Left cardiac atrium (tissue), 4 donors: ENCODE results near the gene CDC37. TPM values are rescaled to one million over a fixed set of nuclear protein-coding genes. Genes with fewer than 3 reads are reported as not detected.
"Not testable (repeated sequence)": the region's sequence is repeated elsewhere in the genome, so short reads cannot be mapped to it uniquely, and the experiment has no call there.

Experiments
- ATAC-seq, 2 donors: fragments of 200-7000 bp; cut with Tn5 transposase; one replicate each; pipeline ENCODE4 v1.9.1; 2020; ENCODE audit warnings: mild to moderate bottlenecking in 2 of 2, moderate library complexity in 2 of 2
- DNase-seq: peaks from one replicate; pipeline ENCODE4 v3.0.0-alpha.2; 2020
- intact Hi-C, 2 donors: fragments of 100-400 bp; cut with DNase I; formaldehyde crosslinking; loops; one replicate each; pipeline versions ENCODE4 v1.14.1 to v1.15.1; 2022 to 2023
- microRNA-seq, 2 donors: library from miRNA; unstranded; fragments of <30 nt; microRNA quantifications; one replicate each; pipeline ENCODE4 v1.2.0, GENCODE V29; 2020
- total RNA-seq, 2 donors: library from RNA; stranded (reverse); fragmentation: NEBNext Ultra II Directional; extraction: Animal tissue kit (Norgen Biotek cat#: 25700); gene quantifications; one replicate each; pipeline ENCODE4 v1.2.1, GENCODE V29; 2021
- donor health status: DM: no; HTN: yes; CAD: no.
- donor health status: DM: no; HTN: yes; CAD: no; lungs with severe emphysema.
- donor health status: DM: yes; HTN: yes; CAD: no.
- donor health status: Dilated cardiomyopathy.

The CDC37 gene
- total RNA-seq, 2 donors from 2014 or later: 130 to 156 TPM

GRCh38 chr19:10368101-10368803, 35.1 kb downstream of the CDC37 start:
- ATAC-seq: no peak
- intact Hi-C loops: no loop called here

GRCh38 chr19:10366950-10367512, 36.3 kb downstream of the CDC37 start:
- ATAC-seq, intact Hi-C loops, DNase-seq: not testable (repeated sequence)

More at GRCh38 chr19:10368101-10368803, 35.1 kb downstream of the CDC37 start:
- DNase-seq: no peak

- DNase-seq (no peak), ATAC-seq (no peak)
- intact Hi-C loops: no loop called here
Observed at GRCh38 chr19:10365518-10365917, 37.8 kb downstream of the CDC37 start.

GRCh38 chr19:10364644-10365043, 38.7 kb downstream of the CDC37 start:
- peak in 1 of 2 donors; percentile 16 for ATAC-seq
- DNase-seq: no peak
- intact Hi-C loops: no loop called here

GRCh38 chr19:10363789-10364281, 39.5 kb downstream of the CDC37 start:
- ATAC-seq (no peak), DNase-seq (no peak)
- intact Hi-C loops: no loop called here

GRCh38 chr19:10362259-10362658, 41.1 kb downstream of the CDC37 start:
- ATAC-seq: no peak
- intact Hi-C loops: no loop called here
- no peak for DNase-seq

- intact Hi-C loops: no loop called here
- DNase-seq (no peak), ATAC-seq (no peak)
Observed at GRCh38 chr19:10361569-10362011, 41.8 kb downstream of the CDC37 start.

GRCh38 chr19:10356431-10356830, 46.9 kb downstream of the CDC37 start:
- DNase-seq (no peak), ATAC-seq (no peak)
- intact Hi-C loops: no loop called here

- intact Hi-C loops: no loop called here
- DNase-seq (peak; percentile 81), ATAC-seq (peak; percentile 85 to 87)
Observed at GRCh38 chr19:10353793-10354391, 49.5 kb downstream of the CDC37 start.

GRCh38 chr19:10352764-10353671, 50.3 kb downstream of the CDC37 start:
- intact Hi-C loops: no loop called here

GRCh38 chr19:10346509-10346908, 56.8 kb downstream of the CDC37 start:
- intact Hi-C loops: no loop called here
- no peak for DNase-seq

More at GRCh38 chr19:10352764-10353671, 50.3 kb downstream of the CDC37 start:
- peak; percentile 84 to 89 for ATAC-seq
- peak; percentile 85 for DNase-seq

GRCh38 chr19:10344780-10345179, 58.6 kb downstream of the CDC37 start:
- ATAC-seq (no peak), DNase-seq (no peak)
- intact Hi-C loops: no loop called here

More at GRCh38 chr19:10346509-10346908, 56.8 kb downstream of the CDC37 start:
- ATAC-seq: peak; percentile 59 to 71

GRCh38 chr19:10343495-10343894, 59.8 kb downstream of the CDC37 start:
- intact Hi-C loops: no loop called here
- DNase-seq: no peak
- ATAC-seq: no peak

Small RNA genes lying within 50 kb of the gene (microRNA-seq; reads per million reads assigned to microRNA genes)
- 0.27 to 0.40 reads per million in 2 donors for gene MIR1181

Other genes with a start within 250 kb of the CDC37 start
- gene DNMT1, start 208.6 kb downstream of the CDC37 start, total RNA-seq: 10 to 100 TPM; 32.7 to 34.9 TPM
- gene S1PR2, start 172.2 kb downstream of the CDC37 start, total RNA-seq: 10 to 100 TPM in 1 of 2 donors, 1 to 10 TPM in 1; 7.9 to 13.6 TPM
- gene MRPL4, start 151.3 kb downstream of the CDC37 start, total RNA-seq: 10 to 100 TPM; 60.2 to 68.5 TPM
- gene ICAM1, start 132.4 kb downstream of the CDC37 start, total RNA-seq: 10 to 100 TPM; 12.0 to 28.5 TPM
- under 1 TPM; 0.42 to 0.85 TPM for gene ICAM4, start 116.6 kb downstream of the CDC37 start, total RNA-seq
- under 1 TPM; 0.71 to 0.86 TPM for gene ICAM5, start 113.6 kb downstream of the CDC37 start, total RNA-seq
- gene ZGLP1, start 93.7 kb downstream of the CDC37 start, total RNA-seq: 1 to 10 TPM; 1.5 to 1.8 TPM
- 10 to 100 TPM; 14.1 to 18.2 TPM for gene FDX2, start 87.5 kb downstream of the CDC37 start, total RNA-seq
- 10 to 100 TPM; 14.0 to 19.3 TPM for gene RAVER1, start 70.0 kb downstream of the CDC37 start, total RNA-seq
- 10 to 100 TPM; 23.4 to 25.3 TPM for gene ICAM3, start 63.9 kb downstream of the CDC37 start, total RNA-seq
- 10 to 100 TPM; 57.3 to 59.3 TPM for gene TYK2, start 23.0 kb downstream of the CDC37 start, total RNA-seq
- gene PDE4A, start 17.0 kb upstream of the CDC37 start, total RNA-seq: 10 to 100 TPM; 13.5 to 13.7 TPM
- 10 to 100 TPM; 53.5 to 55.1 TPM for gene KEAP1, start 99.8 kb upstream of the CDC37 start, total RNA-seq
- gene S1PR5, start 113.9 kb upstream of the CDC37 start, total RNA-seq: under 1 TPM; 0.21 to 0.29 TPM
- gene ATG4D, start 140.4 kb upstream of the CDC37 start, total RNA-seq: 10 to 100 TPM; 41.6 to 50.2 TPM
- 10 to 100 TPM; 11.0 to 15.0 TPM for gene KRI1, start 162.5 kb upstream of the CDC37 start, total RNA-seq
- 1 to 10 TPM; 6.6 TPM for gene CDKN2D, start 165.4 kb upstream of the CDC37 start, total RNA-seq
- under 1 TPM in 1 of 2 donors, not detected in 1; 0.55 TPM for gene AP1M2, start 183.8 kb upstream of the CDC37 start, total RNA-seq
- gene SLC44A2, start 222.0 kb upstream of the CDC37 start, total RNA-seq: 10 to 100 TPM; 83.9 to 97.3 TPM